Mucosa of rectum (tissue), 2 donors: ENCODE data around the gene TMEM267.
"Not testable (repeated sequence)": the region's sequence is repeated elsewhere in the genome, so short reads cannot be mapped to it uniquely, and the experiment has no call there.

Experiments used
- H3K27ac ChIP-seq, 2 donors: one replicate each; pipeline ENCODE4 v1.7.0; 2013; ENCODE audit warnings: inconsistent platforms in 2 of 2, low read depth in 2 of 2, low read length in 2 of 2
- H3K27me3 ChIP-seq, 2 donors: one replicate each; pipeline ENCODE4 v1.7.0; 2013; ENCODE audit warnings: low read length in 2 of 2; ENCODE audit not compliant: control insufficient read depth in 2 of 2, insufficient read depth in 2 of 2
- H3K36me3 ChIP-seq, 2 donors: one replicate each; pipeline ENCODE4 v1.7.0; 2013; ENCODE audit warnings: low read length in 2 of 2; ENCODE audit not compliant: control insufficient read depth in 2 of 2, insufficient read depth in 2 of 2
- H3K4me1 ChIP-seq, 2 donors: one replicate each; pipeline ENCODE4 v1.7.0; 2013; ENCODE audit warnings: low read length in 2 of 2, mild to moderate bottlenecking in 1 of 2; ENCODE audit not compliant: control insufficient read depth in 2 of 2, insufficient read depth in 2 of 2
- H3K4me3 ChIP-seq, 2 donors: one replicate each; pipeline ENCODE4 v1.7.0; 2013; ENCODE audit warnings: low read length in 2 of 2
- H3K9ac ChIP-seq, 2 donors: one replicate each; pipeline ENCODE4 v1.7.0; 2013; ENCODE audit warnings: low read length in 2 of 2, low read depth in 1 of 2, mild to moderate bottlenecking in 1 of 2
- H3K9me3 ChIP-seq, 2 donors: one replicate each; pipeline ENCODE4 v1.7.0; 2013; ENCODE audit warnings: low read length in 2 of 2; ENCODE audit not compliant: control insufficient read depth in 2 of 2
- donor health status: healthy.
- donor health status: Normal muscosa, but diverticular disease.

TMEM267 gene

GRCh38 chr5:43483298-43484105, at the start of gene TMEM267:
TSS of gene TMEM267 (minus strand) at chr5:43483865. CDS start at chr5:43453969, 29,896 bp downstream.
- no peaks in the 10 kb centered on the region for H3K9me3 ChIP-seq
- H3K27ac ChIP-seq, result peak within 1 kb of the TSS; percentile 98
- no peaks in the 10 kb centered on the region for H3K27me3 ChIP-seq
- peak within 1 kb of the TSS; percentile 96 to 98 for H3K9ac ChIP-seq
- no peaks in the 10 kb centered on the region for H3K36me3 ChIP-seq
- peaks cover 9 to 22% of the 10 kb centered on the region in 2 donors for H3K4me1 ChIP-seq
- peak within 1 kb of the TSS; percentile 86 to 94 for H3K4me3 ChIP-seq

- Histone ChIP-seq H3K4me1 (no peaks in the 10 kb centered on the region), H3K27ac (no peak overlapping the region), H3K36me3 (peaks cover 60 to 63% of the 10 kb centered on the region in 2 donors), H3K9ac (no peak overlapping the region), H3K4me3 (no peak overlapping the region), H3K27me3 (no peaks in the 10 kb centered on the region), H3K9me3 (no peaks in the 10 kb centered on the region)
These were observed 47.0 kb upstream of the TMEM267 start for GRCh38 chr5:43530648-43531047.

GRCh38 chr5:43523662-43524072, 40.0 kb upstream of the TMEM267 start:
- peaks cover 27 to 33% of the 10 kb centered on the region in 2 donors for H3K36me3 ChIP-seq
- no peaks in the 10 kb centered on the region for H3K4me1 ChIP-seq

GRCh38 chr5:43520615-43521014, 37.0 kb upstream of the TMEM267 start:
- no peak overlapping the region for H3K9ac ChIP-seq

More at GRCh38 chr5:43523662-43524072, 40.0 kb upstream of the TMEM267 start:
- Histone ChIP-seq H3K9ac (no peak overlapping the region), H3K27me3 (no peaks in the 10 kb centered on the region), H3K27ac (no peak overlapping the region), H3K4me3 (no peak overlapping the region), H3K9me3 (no peaks in the 10 kb centered on the region)

GRCh38 chr5:43515678-43516048, 32.0 kb upstream of the TMEM267 start:
- peaks cover 13 to 14% of the 10 kb centered on the region in 2 donors for H3K4me1 ChIP-seq
- H3K27me3 ChIP-seq, result no peaks in the 10 kb centered on the region
- H3K9me3 ChIP-seq, result no peaks in the 10 kb centered on the region
- H3K4me3 ChIP-seq, result peak overlapping the region; percentile 73 to 93
- H3K27ac ChIP-seq, result peak overlapping the region; percentile 89 to 92
- H3K36me3 ChIP-seq, result no peaks in the 10 kb centered on the region
- peak overlapping the region; percentile 86 to 94 for H3K9ac ChIP-seq

More at GRCh38 chr5:43520615-43521014, 37.0 kb upstream of the TMEM267 start:
- Histone ChIP-seq H3K27ac (no peak overlapping the region), H3K4me1 (peaks cover 2% of the 10 kb centered on the region in 2 donors), H3K36me3 (peaks cover 7 to 17% of the 10 kb centered on the region in 2 donors), H3K27me3 (no peaks in the 10 kb centered on the region), H3K9me3 (no peaks in the 10 kb centered on the region), H3K4me3 (no peak overlapping the region)

- Histone ChIP-seq H3K4me1 (peaks cover 13 to 14% of the 10 kb centered on the region in 2 donors), H3K27ac (peak within 1 kb of the TSS; percentile 89 to 92), H3K36me3 (no peaks in the 10 kb centered on the region), H3K9me3 (no peaks in the 10 kb centered on the region), H3K4me3 (peak within 1 kb of the TSS; percentile 73 to 93), H3K9ac (peak within 1 kb of the TSS; percentile 86 to 94), H3K27me3 (no peaks in the 10 kb centered on the region)
These were observed 31.4 kb upstream of the TMEM267 start, which contains the start of gene C5orf34 for GRCh38 chr5:43514816-43515677. TSS of gene C5orf34 (minus strand) at chr5:43515148. CDS start at chr5:43509339, 5,809 bp downstream.

GRCh38 chr5:43514471-43514815, 30.8 kb upstream of the TMEM267 start:
- Histone ChIP-seq H3K27me3 (no peaks in the 10 kb centered on the region), H3K4me3 (peak overlapping the region; percentile 73 to 93), H3K9me3 (no peaks in the 10 kb centered on the region), H3K9ac (peak overlapping the region; percentile 86 to 94), H3K4me1 (peaks cover 13 to 14% of the 10 kb centered on the region in 2 donors), H3K36me3 (no peaks in the 10 kb centered on the region), H3K27ac (peak overlapping the region; percentile 89 to 92)

GRCh38 chr5:43514025-43514424, 30.4 kb upstream of the TMEM267 start:
- Histone ChIP-seq H3K4me1 (peaks cover 13 to 14% of the 10 kb centered on the region in 2 donors), H3K9me3 (no peaks in the 10 kb centered on the region), H3K9ac (peak overlapping the region; percentile 86 to 94), H3K4me3 (peak overlapping the region; percentile 73 to 93), H3K27me3 (no peaks in the 10 kb centered on the region), H3K36me3 (no peaks in the 10 kb centered on the region), H3K27ac (peak overlapping the region in 1 of 2 donors; percentile 89)

- H3K9me3 ChIP-seq, H3K27me3 ChIP-seq, H3K27ac ChIP-seq, H3K36me3 ChIP-seq, H3K4me3 ChIP-seq, H3K9ac ChIP-seq: not testable (repeated sequence)
- peaks cover 13 to 14% of the 10 kb centered on the region in 2 donors for H3K4me1 ChIP-seq
These were observed 27.4 kb upstream of the TMEM267 start for GRCh38 chr5:43511062-43511461.

- H3K27ac ChIP-seq, result no peak overlapping the region
- H3K4me1 ChIP-seq, result no peaks in the 10 kb centered on the region
- H3K4me3 ChIP-seq, result no peak overlapping the region
- H3K9me3 ChIP-seq, result no peaks in the 10 kb centered on the region
- no peaks in the 10 kb centered on the region for H3K27me3 ChIP-seq
- H3K9ac ChIP-seq, result no peak overlapping the region
- peaks cover 0 to 3% of the 10 kb centered on the region in 2 donors for H3K36me3 ChIP-seq
These were observed 14.9 kb upstream of the TMEM267 start for GRCh38 chr5:43498581-43498980.
